Activated CD8-positive, alpha-beta memory T cell treated with anti-CD3 and anti-CD28 coated beads for 48 hours (primary cell): ENCODE results near the gene ATG9B.

Source experiments
- DNase-seq, 3 experiments: peaks; one replicate each; pipeline ENCODE4 v3.0.0-alpha.2; 2020; ENCODE audit warnings: low read depth in 2 of 3, low spot score in 2 of 3

The ATG9B gene

GRCh38 chr7:151024435-151025056 is at the start of gene ATG9B:
Gene ATG9B (minus strand): TSS chr7:151024494. CDS start chr7:151024423, 71 bp downstream.
- no peak for DNase-seq

GRCh38 chr7:151073990-151074389 is 49.7 kb upstream of the ATG9B start:
- no peak for DNase-seq

- DNase-seq, result no peak
Observed at GRCh38 chr7:151071032-151071866, 47.0 kb upstream of the ATG9B start.

- no peak for DNase-seq
Observed at GRCh38 chr7:151070574-151070960, 46.3 kb upstream of the ATG9B start.

- DNase-seq, result no peak
Observed at GRCh38 chr7:151069841-151070573, 45.7 kb upstream of the ATG9B start.

- DNase-seq, result no peak
Observed at GRCh38 chr7:151068069-151068773, 43.9 kb upstream of the ATG9B start.

GRCh38 chr7:151066273-151066974 is 42.1 kb upstream of the ATG9B start:
- no peak for DNase-seq

- DNase-seq, result no peak
Observed at GRCh38 chr7:151065516-151065915, 41.2 kb upstream of the ATG9B start.

GRCh38 chr7:151064993-151065392 is 40.7 kb upstream of the ATG9B start:
- DNase-seq, result no peak

- DNase-seq, result no peak
Observed at GRCh38 chr7:151064454-151064853, 40.2 kb upstream of the ATG9B start.

GRCh38 chr7:151063212-151063561 is 38.9 kb upstream of the ATG9B start:
- DNase-seq, result no peak

GRCh38 chr7:151062399-151063211 is 38.3 kb upstream of the ATG9B start:
- DNase-seq, result no peak

GRCh38 chr7:151062111-151062398 is 37.8 kb upstream of the ATG9B start:
- DNase-seq, result no peak

- DNase-seq, result no peak
Observed at GRCh38 chr7:151061213-151062110, 37.2 kb upstream of the ATG9B start.

GRCh38 chr7:151060416-151061212 is 36.3 kb upstream of the ATG9B start:
- DNase-seq, result no peak

- DNase-seq, result no peak
Observed at GRCh38 chr7:151060113-151060415, 35.8 kb upstream of the ATG9B start.

GRCh38 chr7:151059367-151060112 is 35.2 kb upstream of the ATG9B start, which contains the start of gene SLC4A2:
Gene SLC4A2 (plus strand): TSS chr7:151059589. CDS start chr7:151061988, 2,399 bp downstream.
- DNase-seq, result peak in 2 of 3 experiments; percentile 32 to 61
